SKM-1 treated with dmso at 0.1 percent for 144 hours (cell line): ENCODE measurements around the gene FBH1.
A peak's percentile ranks its signal among the peaks of the same experiment; 100 is the strongest.
"Not testable (repeated sequence)": the region's sequence is repeated elsewhere in the genome, so short reads cannot be mapped to it uniquely, and the experiment has no call there.

ENCODE experiments used
- DNase-seq: peaks from one replicate; lab custom pipeline; 2025; ENCODE audit not compliant: unreplicated experiment; lab: John Stamatoyannopoulos, UW

The FBH1 gene

GRCh38 chr10:5938291-5938690 lies 48.2 kb downstream of the FBH1 start:
- DNase-seq = no peak

GRCh38 chr10:5940807-5941218 lies 50.8 kb downstream of the FBH1 start:
- no peak for DNase-seq

- DNase-seq = no peak
Measured at GRCh38 chr10:5941579-5941978, 51.5 kb downstream of the FBH1 start.

- DNase-seq = no peak
Measured at GRCh38 chr10:5942001-5942400, 52.0 kb downstream of the FBH1 start.

- DNase-seq = no peak
Measured at GRCh38 chr10:5942474-5942873, 52.4 kb downstream of the FBH1 start.

- no peak for DNase-seq
Measured at GRCh38 chr10:5943536-5943935, 53.5 kb downstream of the FBH1 start.

GRCh38 chr10:5944389-5945189 lies 54.5 kb downstream of the FBH1 start:
- DNase-seq = no peak

- DNase-seq = no peak
Measured at GRCh38 chr10:5945190-5945509, 55.1 kb downstream of the FBH1 start.

GRCh38 chr10:5945561-5946418 lies 55.7 kb downstream of the FBH1 start:
- DNase-seq = peak; percentile 15

- DNase-seq = not testable (repeated sequence)
Measured at GRCh38 chr10:5946419-5946775, 56.4 kb downstream of the FBH1 start.

GRCh38 chr10:5946786-5947185 lies 56.7 kb downstream of the FBH1 start:
- no peak for DNase-seq

- DNase-seq = no peak
Measured at GRCh38 chr10:5947471-5948207, 57.6 kb downstream of the FBH1 start.

GRCh38 chr10:5948208-5948585 lies 58.2 kb downstream of the FBH1 start:
- no peak for DNase-seq

- DNase-seq = no peak
Measured at GRCh38 chr10:5949009-5949759, 59.1 kb downstream of the FBH1 start.

GRCh38 chr10:5951167-5951711 lies 61.2 kb downstream of the FBH1 start:
- DNase-seq = no peak

- DNase-seq = no peak
Measured at GRCh38 chr10:5951721-5952407, 61.8 kb downstream of the FBH1 start.

GRCh38 chr10:5952731-5953385 lies 62.8 kb downstream of the FBH1 start:
- DNase-seq = no peak

GRCh38 chr10:5953676-5954075 lies 63.6 kb downstream of the FBH1 start:
- DNase-seq = no peak

GRCh38 chr10:5956146-5956936 lies 66.3 kb downstream of the FBH1 start:
- no peak for DNase-seq
